ENCODE measurements around the gene PALLD.

PALLD gene

DNA sequence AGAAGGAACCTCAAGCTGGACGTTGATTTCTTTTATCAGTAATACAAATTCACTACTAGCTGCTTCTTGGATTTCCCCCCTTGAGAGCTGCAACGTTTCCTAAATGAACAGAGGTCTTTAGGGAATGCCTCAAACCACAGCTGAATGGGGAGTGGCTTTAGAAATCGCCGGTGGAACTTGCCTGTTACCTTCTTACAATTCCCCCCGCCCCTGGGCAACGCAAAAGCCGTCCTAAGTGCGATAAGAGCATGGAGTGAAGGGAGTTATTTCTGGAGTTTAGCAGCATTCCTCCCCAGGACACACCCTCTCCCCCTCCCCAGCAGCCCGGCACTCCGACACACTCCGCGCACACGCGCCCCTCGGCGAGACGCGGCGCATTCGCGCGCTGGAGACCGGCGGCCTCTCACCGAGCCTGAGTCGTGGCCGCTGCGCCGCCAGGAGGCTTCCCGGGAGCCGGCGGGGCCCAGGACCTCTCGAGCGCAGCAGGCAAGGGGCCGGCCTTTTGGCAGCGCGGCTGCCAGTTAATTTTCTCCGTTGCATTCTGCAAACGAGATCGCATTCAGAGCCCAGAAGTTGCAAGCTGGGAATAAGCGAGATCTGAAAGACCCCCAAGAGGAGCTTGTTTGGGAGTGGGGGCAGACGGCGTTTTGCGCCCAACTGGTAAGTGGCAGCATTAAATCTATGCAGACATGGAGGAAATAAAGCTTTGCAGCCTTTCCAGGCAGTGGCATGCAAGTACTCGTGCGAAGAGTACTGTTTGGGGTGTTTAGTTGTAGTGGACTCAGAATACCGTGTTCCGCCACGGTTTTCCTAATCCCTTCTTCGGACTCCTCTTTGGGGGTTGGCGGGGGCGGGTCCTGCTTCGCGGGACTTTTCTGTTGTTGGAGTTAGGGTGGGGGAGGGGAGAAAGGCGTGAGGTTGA, 134.7 kb downstream of the PALLD start:
- Histone ChIP-seq H3K4me1 (ENCODE audit: insufficient read depth, poor library complexity, severe bottlenecking) (peaks cover 37% of the 10 kb centered on the region), H3K36me3 (ENCODE audit: low read depth) (no peaks in the 10 kb centered on the region), H3K4me3 (ENCODE audit: severe bottlenecking) (peak overlapping the region; percentile 44), H3K27ac (ENCODE audit: poor library complexity, severe bottlenecking) (peak overlapping the region; percentile 84), H3K9me3 (ENCODE audit: severe bottlenecking) (no peaks in the 10 kb centered on the region), H3K27me3 (ENCODE audit: insufficient read depth, poor library complexity, severe bottlenecking) (no peaks in the 10 kb centered on the region)
- DNase-seq (ENCODE audit: low spot score) (peak; percentile 63), ATAC-seq (ENCODE audit: low read depth) (peak; percentile 89)
- TF ChIP-seq, protein P1, sequence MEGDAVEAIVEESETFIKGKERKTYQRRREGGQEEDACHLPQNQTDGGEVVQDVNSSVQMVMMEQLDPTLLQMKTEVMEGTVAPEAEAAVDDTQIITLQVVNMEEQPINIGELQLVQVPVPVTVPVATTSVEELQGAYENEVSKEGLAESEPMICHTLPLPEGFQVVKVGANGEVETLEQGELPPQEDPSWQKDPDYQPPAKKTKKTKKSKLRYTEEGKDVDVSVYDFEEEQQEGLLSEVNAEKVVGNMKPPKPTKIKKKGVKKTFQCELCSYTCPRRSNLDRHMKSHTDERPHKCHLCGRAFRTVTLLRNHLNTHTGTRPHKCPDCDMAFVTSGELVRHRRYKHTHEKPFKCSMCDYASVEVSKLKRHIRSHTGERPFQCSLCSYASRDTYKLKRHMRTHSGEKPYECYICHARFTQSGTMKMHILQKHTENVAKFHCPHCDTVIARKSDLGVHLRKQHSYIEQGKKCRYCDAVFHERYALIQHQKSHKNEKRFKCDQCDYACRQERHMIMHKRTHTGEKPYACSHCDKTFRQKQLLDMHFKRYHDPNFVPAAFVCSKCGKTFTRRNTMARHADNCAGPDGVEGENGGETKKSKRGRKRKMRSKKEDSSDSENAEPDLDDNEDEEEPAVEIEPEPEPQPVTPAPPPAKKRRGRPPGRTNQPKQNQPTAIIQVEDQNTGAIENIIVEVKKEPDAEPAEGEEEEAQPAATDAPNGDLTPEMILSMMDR (IDR thresholded peaks at IDR 0.05; ENCODE audit: poor library complexity, severe bottlenecking): peak; percentile 62

DNA sequence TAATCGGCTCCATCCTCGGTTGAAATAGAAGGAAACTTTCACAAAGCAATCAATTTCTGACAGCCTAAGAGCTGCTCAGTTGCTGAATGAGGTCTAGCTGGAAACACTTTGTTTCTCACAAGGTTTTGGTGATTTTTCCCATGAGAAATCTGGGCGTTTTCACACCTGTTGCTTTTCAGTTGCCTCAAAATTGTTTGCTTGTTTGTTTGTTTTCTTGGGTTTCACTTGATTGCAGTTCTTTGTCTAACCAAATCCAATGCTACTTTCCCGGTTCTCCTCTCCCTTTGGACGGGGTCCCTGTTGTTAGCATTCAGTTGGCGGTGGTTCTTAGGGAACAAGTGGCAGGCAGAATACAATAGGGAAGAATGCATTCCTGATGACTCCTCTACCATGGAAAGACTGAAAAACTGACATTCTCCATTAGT, 135.5 kb downstream of the PALLD start:
- DNase-seq (ENCODE audit: low spot score): no peak
- Histone ChIP-seq H3K4me1 (ENCODE audit: insufficient read depth, poor library complexity, severe bottlenecking) (peaks cover 43% of the 10 kb centered on the region), H3K4me3 (ENCODE audit: severe bottlenecking) (peak overlapping the region; percentile 44), H3K27me3 (ENCODE audit: insufficient read depth, poor library complexity, severe bottlenecking) (no peaks in the 10 kb centered on the region), H3K9me3 (ENCODE audit: severe bottlenecking) (no peaks in the 10 kb centered on the region), H3K27ac (ENCODE audit: poor library complexity, severe bottlenecking) (peak overlapping the region; percentile 84), H3K36me3 (ENCODE audit: low read depth) (no peaks in the 10 kb centered on the region)
- TF ChIP-seq, protein P1 (IDR thresholded peaks at IDR 0.05; ENCODE audit: poor library complexity, severe bottlenecking): no peak
- no peak for ATAC-seq (ENCODE audit: low read depth)

DNA sequence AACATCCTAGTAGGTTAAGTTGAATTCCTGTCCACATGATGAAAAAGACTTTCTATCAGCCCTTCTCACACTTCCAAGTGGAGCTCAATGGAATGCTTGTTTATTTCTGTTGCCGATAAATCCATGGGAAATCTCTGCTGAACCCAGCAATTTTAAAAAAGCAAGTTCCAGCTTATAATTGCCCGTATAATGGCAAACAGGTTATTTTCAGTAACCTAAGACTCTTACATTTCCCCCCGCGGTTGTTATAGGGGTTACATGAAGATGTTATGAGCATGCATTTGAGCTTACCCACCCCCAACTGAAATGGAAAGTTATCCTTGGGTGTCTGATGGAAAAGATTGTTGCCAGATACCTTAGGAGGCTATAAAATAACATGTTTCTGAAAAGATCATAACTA, 136.2 kb downstream of the PALLD start:
- no peaks in the 10 kb centered on the region for H3K9me3 ChIP-seq (ENCODE audit: severe bottlenecking)
- peak overlapping the region; percentile 84 for H3K27ac ChIP-seq (ENCODE audit: poor library complexity, severe bottlenecking)
- H3K36me3 ChIP-seq (ENCODE audit: low read depth): no peaks in the 10 kb centered on the region
- H3K27me3 ChIP-seq (ENCODE audit: insufficient read depth, poor library complexity, severe bottlenecking): no peaks in the 10 kb centered on the region
- no peak for DNase-seq (ENCODE audit: low spot score)
- H3K4me3 ChIP-seq (ENCODE audit: severe bottlenecking): peak overlapping the region; percentile 44
- ATAC-seq (ENCODE audit: low read depth): no peak
- H3K4me1 ChIP-seq (ENCODE audit: insufficient read depth, poor library complexity, severe bottlenecking): peaks cover 43% of the 10 kb centered on the region
- TF ChIP-seq, protein P1 (IDR thresholded peaks at IDR 0.05; ENCODE audit: poor library complexity, severe bottlenecking): no peak

DNA sequence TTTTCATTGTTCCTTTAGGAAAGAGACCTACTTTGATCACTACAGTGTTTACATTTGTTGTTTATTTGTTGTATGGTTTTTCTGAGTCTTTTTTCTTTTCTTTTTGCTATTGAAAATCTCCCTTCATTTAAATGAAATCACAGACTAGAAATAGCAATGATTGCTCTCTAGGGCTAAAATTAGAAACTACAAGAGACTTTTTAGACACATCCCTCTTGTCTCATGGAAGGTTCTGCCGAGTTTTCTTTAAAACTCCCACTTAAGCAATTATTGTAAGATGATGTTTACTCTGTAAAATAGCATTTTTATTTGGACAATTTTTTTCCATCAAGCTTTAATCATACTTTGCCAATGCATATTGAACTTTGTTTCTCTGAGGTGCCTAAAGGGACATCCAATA, 136.6 kb downstream of the PALLD start:
- H3K27me3 ChIP-seq (ENCODE audit: insufficient read depth, poor library complexity, severe bottlenecking): no peaks in the 10 kb centered on the region
- no peaks in the 10 kb centered on the region for H3K36me3 ChIP-seq (ENCODE audit: low read depth)
- no peak overlapping the region for H3K4me3 ChIP-seq (ENCODE audit: severe bottlenecking)
- no peak for DNase-seq (ENCODE audit: low spot score)
- ATAC-seq (ENCODE audit: low read depth): no peak
- H3K4me1 ChIP-seq (ENCODE audit: insufficient read depth, poor library complexity, severe bottlenecking): peaks cover 43% of the 10 kb centered on the region
- no peaks in the 10 kb centered on the region for H3K9me3 ChIP-seq (ENCODE audit: severe bottlenecking)
- TF ChIP-seq, protein P1 (IDR thresholded peaks at IDR 0.05; ENCODE audit: poor library complexity, severe bottlenecking): no peak
- H3K27ac ChIP-seq (ENCODE audit: poor library complexity, severe bottlenecking): peak overlapping the region; percentile 84

Data from RWPE2 (cell line).